Fibroblast of villous mesenchyme (primary cell): ENCODE measurements around the gene CEP350. TPM values are rescaled to one million over a fixed set of nuclear protein-coding genes. Genes with fewer than 3 reads are reported as not detected.

Source experiments
- DNase-seq: peaks from one replicate; pipeline ENCODE4 v3.0.0-alpha.2; 2010; ENCODE audit warnings: low read depth
- H3K4me3 ChIP-seq: 2 replicates; pipeline ENCODE4 v1.5.1; 2011; ENCODE audit warnings: low read depth, mild to moderate bottlenecking, low read length
- total RNA-seq: library from RNA; depleted of rRNA; stranded (reverse); fragments of >200 nt; gene quantifications from 2 replicates; pipeline ENCODE4 v1.2.3, GENCODE V29; 2012
- TF ChIP-seq, protein P1 (sequence below): IDR thresholded peaks from 2 replicates; pipeline ENCODE4 v1.5.1; 2012; ENCODE audit warnings: low read depth, mild to moderate bottlenecking, low read length; ENCODE audit not compliant: insufficient read depth

The CEP350 gene
- total RNA-seq, 1 donor: 72.1 TPM

GRCh38 chr1:179971563-179972496 is 17.2 kb downstream of the CEP350 start:
- TF ChIP-seq, protein P1, sequence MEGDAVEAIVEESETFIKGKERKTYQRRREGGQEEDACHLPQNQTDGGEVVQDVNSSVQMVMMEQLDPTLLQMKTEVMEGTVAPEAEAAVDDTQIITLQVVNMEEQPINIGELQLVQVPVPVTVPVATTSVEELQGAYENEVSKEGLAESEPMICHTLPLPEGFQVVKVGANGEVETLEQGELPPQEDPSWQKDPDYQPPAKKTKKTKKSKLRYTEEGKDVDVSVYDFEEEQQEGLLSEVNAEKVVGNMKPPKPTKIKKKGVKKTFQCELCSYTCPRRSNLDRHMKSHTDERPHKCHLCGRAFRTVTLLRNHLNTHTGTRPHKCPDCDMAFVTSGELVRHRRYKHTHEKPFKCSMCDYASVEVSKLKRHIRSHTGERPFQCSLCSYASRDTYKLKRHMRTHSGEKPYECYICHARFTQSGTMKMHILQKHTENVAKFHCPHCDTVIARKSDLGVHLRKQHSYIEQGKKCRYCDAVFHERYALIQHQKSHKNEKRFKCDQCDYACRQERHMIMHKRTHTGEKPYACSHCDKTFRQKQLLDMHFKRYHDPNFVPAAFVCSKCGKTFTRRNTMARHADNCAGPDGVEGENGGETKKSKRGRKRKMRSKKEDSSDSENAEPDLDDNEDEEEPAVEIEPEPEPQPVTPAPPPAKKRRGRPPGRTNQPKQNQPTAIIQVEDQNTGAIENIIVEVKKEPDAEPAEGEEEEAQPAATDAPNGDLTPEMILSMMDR: no peak
- H3K4me3 ChIP-seq: no peak overlapping the region
- DNase-seq: peak; percentile 49

- TF ChIP-seq, protein P1: no peak
- DNase-seq: no peak
- no peak overlapping the region for H3K4me3 ChIP-seq
Observed at GRCh38 chr1:179973198-179974110, 18.8 kb downstream of the CEP350 start.

GRCh38 chr1:179976970-179977651 is 22.5 kb downstream of the CEP350 start:
- H3K4me3 ChIP-seq: no peak overlapping the region
- DNase-seq: no peak
- TF ChIP-seq, protein P1: no peak

GRCh38 chr1:179978199-179979079 is 23.8 kb downstream of the CEP350 start:
- TF ChIP-seq, protein P1: no peak
- H3K4me3 ChIP-seq: no peak overlapping the region
- no peak for DNase-seq

- no peak overlapping the region for H3K4me3 ChIP-seq
- no peak for DNase-seq
- TF ChIP-seq, protein P1: no peak
Observed at GRCh38 chr1:179984101-179984500, 29.5 kb downstream of the CEP350 start.

DNA sequence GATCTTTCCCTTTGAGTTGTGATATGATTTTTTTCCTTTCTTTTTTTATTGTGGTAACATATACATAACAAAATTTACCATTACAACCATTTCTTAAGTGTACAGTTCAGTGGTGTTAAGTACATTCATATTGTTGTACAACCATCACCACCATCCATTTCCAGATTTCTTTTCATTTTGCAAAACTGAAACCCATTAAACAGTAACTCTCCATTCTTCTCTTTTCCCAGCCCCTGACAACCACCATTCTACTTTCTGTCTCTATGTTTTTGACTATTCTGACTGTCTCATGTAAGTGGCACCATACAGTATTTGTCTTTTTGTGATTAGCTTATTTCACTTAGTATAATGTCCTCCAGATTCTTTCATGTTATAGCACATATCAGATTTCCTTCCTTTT is 30.3 kb downstream of the CEP350 start:
- no peak for DNase-seq
- TF ChIP-seq, protein P1: no peak
- no peak overlapping the region for H3K4me3 ChIP-seq
